Esophagus squamous epithelium (tissue), 5 donors: ENCODE results near the gene GJA3. TPM values are rescaled to one million over a fixed set of nuclear protein-coding genes. Genes with fewer than 3 reads are reported as not detected.

Source experiments
- DNase-seq: peaks from one replicate; lab custom pipeline; 2025; lab: John Stamatoyannopoulos, UW
- H3K27ac ChIP-seq, 4 donors: fragments of 200-600 bp; sonication (generic); one replicate each; pipeline ENCODE4 v1.5.1; 2016 to 2019; ENCODE audit warnings: mild to moderate bottlenecking in 1 of 4
- H3K27me3 ChIP-seq, 4 donors: fragments of 200-600 bp; sonication (generic); 1 replicate in 3 of 4; 2 replicates in 1 of 4; pipeline versions ENCODE4 v1.5.1 to v1.6.0; 2017 to 2021; ENCODE audit warnings: antibody characterized with exemption in 1 of 4
- H3K36me3 ChIP-seq, 3 donors: fragments of 200-600 bp; sonication (generic); one replicate each; pipeline ENCODE4 v1.5.1; 2016 to 2019
- H3K4me1 ChIP-seq, 3 donors: fragments of 200-600 bp; sonication (generic); one replicate each; pipeline ENCODE4 v1.5.1; 2017 to 2019
- H3K4me3 ChIP-seq, 4 donors: fragments of 200-600 bp; sonication (generic); 1 replicate in 3 of 4; 2 replicates in 1 of 4; pipeline ENCODE4 v1.5.1; 2016 to 2019; ENCODE audit warnings: mild to moderate bottlenecking in 2 of 4, moderate library complexity in 1 of 4
- H3K9me3 ChIP-seq, 3 donors: fragments of 200-600 bp; sonication (generic); one replicate each; pipeline ENCODE4 v1.5.1; 2016 to 2019
- CTCF ChIP-seq, 6 experiments: fragments of 450-650 bp in 4 of 6; fragments of 200-600 bp in 2 of 6; sonication (generic) in 2 of 6; IDR thresholded peaks; one replicate each; pipeline ENCODE4 v1.5.1; 2016 to 2019; ENCODE audit warnings: antibody characterized with exemption in 6 of 6, mild to moderate bottlenecking in 4 of 6, moderate library complexity in 4 of 6
- POLR2A ChIP-seq, 4 donors: fragments of 450-650 bp; IDR thresholded peaks; one replicate each; pipeline ENCODE4 v1.6.1; 2017; ENCODE audit warnings: antibody characterized with exemption in 4 of 4, mild to moderate bottlenecking in 4 of 4, moderate library complexity in 3 of 4
- WGBS, 2 donors: methylation state at CpG; one replicate each; pipeline ENCODE4 v1.1.5; 2018; 5-methylcytosine and 5-hydroxymethylcytosine counted together
- intact Hi-C: fragments of 100-400 bp; cut with DNase I; formaldehyde crosslinking; loops from one replicate; pipeline ENCODE4 v1.15.0; 2022
- total RNA-seq, 4 donors: library from RNA; depleted of rRNA; stranded (reverse); fragments of >200 nt; gene quantifications; one replicate each; pipeline ENCODE4 v1.1.0, GENCODE V29; 2016
- donor health status: DM: yes; HTN: yes; CAD: no.

Gene GJA3
- 1 to 10 TPM in 2 of 4 donors, under 1 TPM in 2; 0.45 to 1.3 (median 1.00) TPM for total RNA-seq

- Histone ChIP-seq H3K9me3 (no peaks in the 10 kb centered on the region), H3K4me3 (peak within 1 kb of the TSS; percentile 42 to 64 (median 48)), H3K4me1 (peaks cover 16 to 25% (median 18%) of the 10 kb centered on the region in 3 donors), H3K27me3 (peaks cover 0 to 88% (median 6%) of the 10 kb centered on the region in 4 donors), H3K27ac (no peak within 1 kb of the TSS), H3K36me3 (no peaks in the 10 kb centered on the region)
- intact Hi-C loops, result no loop called here
- TF ChIP-seq CTCF (IDR thresholded peaks at IDR 0.05) (peak in 1 of 6 experiments; percentile 6), POLR2A (IDR thresholded peaks at IDR 0.05) (no peak)
- no peak for DNase-seq
- 3 to 5% methylated on average over 13 to 16 of the region's 93 CpGs for WGBS, 2 donors
Measured at GRCh38 chr13:20160306-20161274, at the start of gene GJA3. Gene GJA3, minus strand, starts transcription at chr13:20161052. Its CDS starts 17,764 bp downstream, at chr13:20143288.

GRCh38 chr13:20209948-20210347 is 49.1 kb upstream of the GJA3 start:
- TF ChIP-seq CTCF (IDR thresholded peaks at IDR 0.05) (no peak), POLR2A (IDR thresholded peaks at IDR 0.05) (no peak)
- intact Hi-C loops, result no loop called here

GRCh38 chr13:20206698-20207235 is 45.9 kb upstream of the GJA3 start:
- no peak for TF ChIP-seq CTCF (IDR thresholded peaks at IDR 0.05)
- no peak for TF ChIP-seq POLR2A (IDR thresholded peaks at IDR 0.05)
- no peak overlapping the region for H3K4me3 ChIP-seq
- DNase-seq, result no peak
- no peaks in the 10 kb centered on the region for H3K36me3 ChIP-seq
- peaks cover 0 to 8% (median 0%) of the 10 kb centered on the region in 3 donors for H3K4me1 ChIP-seq
- peaks cover 0 to 17% (median 0%) of the 10 kb centered on the region in 4 donors for H3K27me3 ChIP-seq
- H3K27ac ChIP-seq, result no peak overlapping the region
- no peaks in the 10 kb centered on the region for H3K9me3 ChIP-seq
- intact Hi-C loops, result no loop called here
- WGBS, 2 donors, result 67 to 74% methylated on average over 10 to 14 of the region's 16 CpGs

More at GRCh38 chr13:20209948-20210347, 49.1 kb upstream of the GJA3 start:
- Histone ChIP-seq H3K27me3 (peaks cover 0 to 17% (median 0%) of the 10 kb centered on the region in 4 donors), H3K4me3 (no peak overlapping the region), H3K9me3 (no peaks in the 10 kb centered on the region), H3K4me1 (no peaks in the 10 kb centered on the region), H3K27ac (no peak overlapping the region), H3K36me3 (no peaks in the 10 kb centered on the region)
- no peak for DNase-seq
- 75% methylated on average over 1 of the region's 1 CpG; no CpG with 5 or more reads in 1 of the 2 donors for WGBS, 2 donors

GRCh38 chr13:20206065-20206697 is 45.3 kb upstream of the GJA3 start:
- no peaks in the 10 kb centered on the region for H3K36me3 ChIP-seq
- peaks cover 0 to 8% (median 0%) of the 10 kb centered on the region in 3 donors for H3K4me1 ChIP-seq
- peaks cover 0 to 17% (median 0%) of the 10 kb centered on the region in 4 donors for H3K27me3 ChIP-seq
- 53 to 80% methylated on average over 4 to 8 of the region's 11 CpGs for WGBS, 2 donors
- H3K4me3 ChIP-seq, result no peak overlapping the region
- intact Hi-C loops, result no loop called here
- DNase-seq, result no peak
- TF ChIP-seq POLR2A (IDR thresholded peaks at IDR 0.05), result no peak
- no peak for TF ChIP-seq CTCF (IDR thresholded peaks at IDR 0.05)
- no peaks in the 10 kb centered on the region for H3K9me3 ChIP-seq
- no peak overlapping the region for H3K27ac ChIP-seq
